HepG2 (cell line): Measurements from ENCODE around the gene RORB. TPM values are rescaled to one million over a fixed set of nuclear protein-coding genes. Genes with fewer than 3 reads are reported as not detected.

Experiments used
- ATAC-seq: fragments of 200-7000 bp; cut with Tn5 transposase; 3 replicates; pipeline ENCODE4 v1.9.1; 2020; ENCODE audit warnings: mild to moderate bottlenecking, moderate library complexity
- Bru-seq: library from RNA; stranded (reverse); fragments of 400-500 nt; gene quantifications from one replicate; lab custom pipeline; 2021; lab: Mats Ljungman, UMichigan
- BruChase-seq, 2 experiments: library from RNA; stranded (reverse); fragments of 400-500 nt; gene quantifications; one replicate each; lab custom pipeline; 2021; lab: Mats Ljungman, UMichigan
- BruUV-seq: library from RNA; stranded (reverse); fragments of 400-500 nt; replicated peaks from 2 replicates; lab custom pipeline; 2021; lab: Mats Ljungman, UMichigan
- CTCF ChIA-PET: fragments of 300-600 bp; formaldehyde crosslinking; extraction: SDS; loops from one replicate; lab custom pipeline; 2021; ENCODE audit warnings: low total read pairs, inconsistent platforms, low intra/inter-chr PET ratio; lab: Yijun Ruan, JAX
- POLR2A ChIA-PET: fragments of 350-600 bp; sonication (Branson Sonifier 250); formaldehyde crosslinking; loops from one replicate; lab custom pipeline; 2020; ENCODE audit warnings: antibody characterized with exemption, inconsistent platforms; lab: Yijun Ruan, JAX
- DNase-seq: peaks from one replicate; pipeline ENCODE4 v3.0.0-alpha.2; 2015; ENCODE audit warnings: low spot score
- FAIRE-seq: peaks from 3 replicates; lab custom pipeline; 2011; peaks lifted over from hg19 to GRCh38; lab: Jason Lieb, UNC
- H2AFZ ChIP-seq: one replicate; pipeline ENCODE4 v1.6.1; 2011; ENCODE audit warnings: low read length, inconsistent platforms
- H3K27ac ChIP-seq: fragments of 300-600 bp; 3 replicates; pipeline ENCODE4 v1.8.0; 2011; ENCODE audit warnings: mixed run types, mild to moderate bottlenecking, mixed read lengths, low read length, inconsistent platforms; ENCODE audit not compliant: insufficient read depth; ENCODE audit errors: extremely low read length
- H3K27me3 ChIP-seq, 2 experiments: fragments of 200-600 bp in 1 of 2; 2 replicates in 1 of 2; 3 replicates in 1 of 2; pipeline versions ENCODE4 v1.6.0 to v1.8.0; 2011; ENCODE audit warnings: low read length in 2 of 2, mild to moderate bottlenecking in 2 of 2, moderate library complexity in 2 of 2, inconsistent platforms in 1 of 2; ENCODE audit not compliant: insufficient read depth in 2 of 2, control insufficient read depth in 1 of 2
- H3K36me3 ChIP-seq, 2 experiments: fragments of 200-600 bp in 1 of 2; replicated peaks in 1 of 2; 2 replicates in 1 of 2; 3 replicates in 1 of 2; pipeline versions ENCODE4 v1.5.1 to v1.8.0; 2011; ENCODE audit warnings: low read length in 2 of 2, inconsistent platforms in 1 of 2; ENCODE audit not compliant: insufficient read depth in 2 of 2, control insufficient read depth in 1 of 2
- H3K4me1 ChIP-seq: 2 replicates; pipeline ENCODE4 v1.5.1; 2012; ENCODE audit warnings: low read length, inconsistent platforms; ENCODE audit not compliant: insufficient read depth
- H3K4me2 ChIP-seq: 2 replicates; pipeline ENCODE4 v1.6.0; 2011; ENCODE audit warnings: low read depth, low read length, inconsistent platforms
- H3K4me3 ChIP-seq, 3 experiments: fragments of 200-600 bp in 1 of 3; sonication (generic), shearing (Covaris generic) in 1 of 3; replicated peaks in 1 of 3; 2 replicates each; pipeline ENCODE4 v1.5.1; 2011 to 2016; ENCODE audit warnings: low read length in 3 of 3, inconsistent platforms in 2 of 3, low read depth in 2 of 3, mild to moderate bottlenecking in 2 of 3, control low read depth in 1 of 3, mixed read lengths in 1 of 3; ENCODE audit not compliant: insufficient read depth in 1 of 3
- H3K79me2 ChIP-seq: one replicate; pipeline ENCODE4 v1.6.1; 2011; ENCODE audit warnings: low read length, inconsistent platforms; ENCODE audit not compliant: insufficient read depth
- H3K9ac ChIP-seq: 2 replicates; pipeline ENCODE4 v1.6.0; 2011; ENCODE audit warnings: mild to moderate bottlenecking, low read depth, low read length, inconsistent platforms; ENCODE audit not compliant: insufficient read depth
- H3K9me3 ChIP-seq: 2 replicates; pipeline ENCODE4 v1.5.1; 2012; ENCODE audit warnings: mild to moderate bottlenecking, low read length
- H4K20me1 ChIP-seq: 2 replicates; pipeline ENCODE4 v1.6.0; 2011; ENCODE audit warnings: inconsistent platforms, mild to moderate bottlenecking, low read length, moderate library complexity; ENCODE audit not compliant: insufficient read depth
- EZH2 ChIP-seq: conservative IDR thresholded peaks from 2 replicates; pipeline ENCODE4 v1.6.1; 2012; ENCODE audit warnings: mild to moderate bottlenecking, low read depth, low read length, moderate library complexity
- GABPB1 ChIP-seq: IDR thresholded peaks from 2 replicates; pipeline ENCODE4 v1.6.1; 2016; ENCODE audit warnings: mild to moderate bottlenecking, missing genetic modification reagents, moderate library complexity, missing compliant biosample characterization
- NFYB ChIP-seq: sonication (generic); formaldehyde crosslinking; IDR thresholded peaks from 2 replicates; pipeline ENCODE4 v1.4.0; 2020; ENCODE audit warnings: missing genetic modification reagents
- PATZ1 ChIP-seq: sonication (generic); formaldehyde crosslinking; IDR thresholded peaks from 2 replicates; pipeline ENCODE4 v1.4.0; 2020; ENCODE audit warnings: missing genetic modification reagents
- WGBS: methylation state at CpG from one replicate; pipeline ENCODE4 v1.1.6; 2017; ENCODE audit warnings: low lambda C conversion rate; 5-methylcytosine and 5-hydroxymethylcytosine counted together
- in situ Hi-C: cut with HindIII; loops from 2 replicates; pipeline ENCODE4 v1.10.0; 2017; ENCODE audit warnings: low pct_unique_long_range_greater_than_20kb; ENCODE audit not compliant: extremely low pct_ligation_motif_present
- intact Hi-C: fragments of 100-400 bp; cut with micrococcal nuclease; formaldehyde crosslinking; loops from one replicate; pipeline ENCODE4 v1.10.0; 2022; ENCODE audit not compliant: unreplicated experiment
- long read RNA-seq, 2 experiments: library from RNA in 1 of 2; library from polyadenylated mRNA in 1 of 2; stranded (forward) in 1 of 2; unstranded in 1 of 2; transcript quantifications; one replicate each; pipeline ENCODE4 v2.0.0, GENCODE V29; 2019 to 2022
- polyA minus RNA-seq, 3 experiments: library from RNA; depleted of rRNA, polyadenylated mRNA; stranded (reverse); fragments of >200 nt; gene quantifications; 2 replicates each; pipeline ENCODE4 v1.2.3, GENCODE V29; 2011; ENCODE audit warnings: low replicate concordance in 1 of 3
- polyA plus RNA-seq, 8 experiments: library from polyadenylated mRNA; depleted of rRNA in 3 of 8; stranded (reverse) in 7 of 8; unstranded in 1 of 8; fragments of >200 nt; fragmentation: Illumina TruSeq in 4 of 8; extraction: Trizol in 4 of 8; gene quantifications; 2 replicates each; pipeline versions ENCODE4 v1.2.1 to v1.2.3, GENCODE V29; 2011 to 2016; ENCODE audit warnings: low read depth in 4 of 8, missing spikeins in 1 of 8, mixed read lengths in 1 of 8; ENCODE audit not compliant: insufficient read depth in 1 of 8
- total RNA-seq, 5 experiments: library from RNA; depleted of rRNA; stranded (reverse); fragments of >200 nt; fragmentation: Illumina TruSeq; extraction: Trizol; gene quantifications; 2 replicates each; pipeline ENCODE4 v1.2.3, GENCODE V29; 2016; ENCODE audit warnings: low read depth in 1 of 5

The RORB gene
- total RNA-seq (2016; rRNA removed; fragmentation: Illumina TruSeq; extraction: Trizol) (not detected in 2 replicates), polyA plus RNA-seq (2011; rRNA removed) (not detected in 2 replicates), polyA minus RNA-seq (2011; rRNA and poly(A)+ RNA removed; ENCODE audit: low replicate concordance) (0.02 TPM in 1 of 2 replicates, not detected in the other), Bru-seq, nascent RNA (not detected), BruChase-seq, experiment 1, labeled RNA remaining after a 6-hour chase (percentile 1 among the genes with signal in this experiment), BruChase-seq, experiment 2, labeled RNA remaining after a 2-hour chase (percentile 0 among the genes with signal in this experiment)
- total RNA-seq (2016; cell fraction: cytosol; rRNA removed; fragmentation: Illumina TruSeq; extraction: Trizol; ENCODE audit: low read depth) = not detected in 2 replicates
- not detected in 2 replicates for total RNA-seq (2016; cell fraction: insoluble cytoplasmic fraction; rRNA removed; fragmentation: Illumina TruSeq; extraction: Trizol)
- total RNA-seq (2016; cell fraction: membrane; rRNA removed; fragmentation: Illumina TruSeq; extraction: Trizol) = not detected in 2 replicates
- not detected in 2 replicates for total RNA-seq (2016; cell fraction: nucleus; rRNA removed; fragmentation: Illumina TruSeq; extraction: Trizol)
- polyA plus RNA-seq (2011; cell fraction: cytosol; rRNA removed) = not detected in 2 replicates
- polyA plus RNA-seq (2011; cell fraction: nucleus; rRNA removed) = not detected in 2 replicates
- polyA plus RNA-seq (2012) = not detected in 2 replicates
- polyA plus RNA-seq (2016; cell fraction: cytosol; fragmentation: Illumina TruSeq; extraction: Trizol; ENCODE audit: low read depth) = not detected in 2 replicates
- not detected in 2 replicates for polyA plus RNA-seq (2016; cell fraction: insoluble cytoplasmic fraction; fragmentation: Illumina TruSeq; extraction: Trizol; ENCODE audit: low read depth)
- polyA plus RNA-seq (2016; cell fraction: membrane; fragmentation: Illumina TruSeq; extraction: Trizol; ENCODE audit: low read depth) = not detected in 2 replicates
- not detected in 2 replicates for polyA plus RNA-seq (2016; cell fraction: nucleus; fragmentation: Illumina TruSeq; extraction: Trizol; ENCODE audit: insufficient read depth, low read depth)
- polyA minus RNA-seq (2011; cell fraction: cytosol; rRNA and poly(A)+ RNA removed) = not detected in 2 replicates
- not detected in 2 replicates for polyA minus RNA-seq (2011; cell fraction: nucleus; rRNA and poly(A)+ RNA removed)
- long read RNA-seq, experiment 1 = 0 reads
- long read RNA-seq, experiment 2 = 0 reads

- Histone ChIP-seq H3K9ac (no peak within 1 kb of the TSS), H3K4me1 (peaks cover 6% of the 10 kb centered on the region; the same call in 1 of the 2 replicates), H3K4me3 (peak within 1 kb of the TSS; percentile 36 to 66 (median 45); a peak in 4 of 6 replicates), H4K20me1 (no peaks in the 10 kb centered on the region), H3K27me3 (peaks cover 4 to 36% of the 10 kb centered on the region in 2 experiments; a peak in 3 of 5 replicates), H3K4me2 (peak within 1 kb of the TSS; percentile 63), H3K79me2 (no peaks in the 10 kb centered on the region), H3K36me3 (no peaks in the 10 kb centered on the region), H3K27ac (no peak within 1 kb of the TSS), H2AFZ (no peak within 1 kb of the TSS), H3K9me3 (no peaks in the 10 kb centered on the region)
- CTCF ChIA-PET = no interaction called here
- in situ Hi-C loops = no loop called here
- DNase-seq (no peak), FAIRE-seq (no peak), ATAC-seq (peak; percentile 93)
- 4% methylated on average over 33 of the region's 50 CpGs for WGBS
- POLR2A ChIA-PET = no interaction called here
- no TSS peak for BruUV-seq
- intact Hi-C loops = no loop called here
- TF ChIP-seq EZH2 = peak; percentile 77; the same call in 1 of the 2 replicates
- 0 out of 2 replicates have a peak, but pooled peaks have one; percentile 26 for TF ChIP-seq GABPB1
- 0 out of 2 replicates have a peak, but pooled peaks have one; percentile 20 for TF ChIP-seq NFYB (CRISPR knock-in tag)
- TF ChIP-seq PATZ1 = no peak
Measured at GRCh38 chr9:74496819-74497747, at the start of gene RORB. TSS of gene RORB (plus strand) at chr9:74497335. CDS start at chr9:74497977, 642 bp downstream.
